Urinary bladder (tissue), 4 donors: ENCODE data around the gene SLC4A11. TPM values are rescaled to one million over a fixed set of nuclear protein-coding genes. Genes with fewer than 3 reads are reported as not detected.
"Not testable (repeated sequence)": the region's sequence is repeated elsewhere in the genome, so short reads cannot be mapped to it uniquely, and the experiment has no call there.

Experiments used
- DNase-seq: peaks from one replicate; pipeline ENCODE4 v3.0.0-alpha.2; 2015; ENCODE audit errors: extremely low spot score
- H3K27ac ChIP-seq: one replicate; pipeline ENCODE4 v1.5.1; 2013; ENCODE audit warnings: low read depth, mild to moderate bottlenecking, moderate library complexity
- H3K36me3 ChIP-seq: one replicate; pipeline ENCODE4 v1.6.1; 2013; ENCODE audit warnings: mild to moderate bottlenecking, moderate library complexity; ENCODE audit not compliant: insufficient read depth
- H3K4me1 ChIP-seq: one replicate; pipeline ENCODE4 v1.6.1; 2013; ENCODE audit warnings: mild to moderate bottlenecking, moderate library complexity; ENCODE audit not compliant: insufficient read depth
- H3K4me3 ChIP-seq: one replicate; pipeline ENCODE4 v1.5.1; 2013; ENCODE audit warnings: low read depth, low read length
- WGBS: extraction: QIAGEN DNeasy Blood & Tissue Kit; methylation state at CpG from one replicate; pipeline ENCODE4 v1.1.7; 2013; 5-methylcytosine and 5-hydroxymethylcytosine counted together
- polyA plus RNA-seq: library from polyadenylated mRNA; stranded (reverse); fragments of 200-250 nt; gene quantifications from one replicate; pipeline ENCODE4 v1.2.3, GENCODE V29; 2013
- total RNA-seq: library from RNA; depleted of rRNA; stranded (reverse); fragments of >200 nt; gene quantifications from one replicate; pipeline ENCODE4 v1.2.3, GENCODE V29; 2014
- donor health status: healthy with polysubstance abuse.
- donor health status: healthy.

The SLC4A11 gene
- total and polyA plus RNA-seq, 2 donors = 0.37 to 1.8 TPM

GRCh38 chr20:3193806-3194616 is 45.0 kb downstream of the SLC4A11 start:
- DNase-seq = no peak
- Histone ChIP-seq H3K4me3 (no peak overlapping the region), H3K27ac (no peak overlapping the region), H3K36me3 (no peaks in the 10 kb centered on the region), H3K4me1 (no peaks in the 10 kb centered on the region)
- 93% methylated on average over 14 of the region's 14 CpGs for WGBS

DNA sequence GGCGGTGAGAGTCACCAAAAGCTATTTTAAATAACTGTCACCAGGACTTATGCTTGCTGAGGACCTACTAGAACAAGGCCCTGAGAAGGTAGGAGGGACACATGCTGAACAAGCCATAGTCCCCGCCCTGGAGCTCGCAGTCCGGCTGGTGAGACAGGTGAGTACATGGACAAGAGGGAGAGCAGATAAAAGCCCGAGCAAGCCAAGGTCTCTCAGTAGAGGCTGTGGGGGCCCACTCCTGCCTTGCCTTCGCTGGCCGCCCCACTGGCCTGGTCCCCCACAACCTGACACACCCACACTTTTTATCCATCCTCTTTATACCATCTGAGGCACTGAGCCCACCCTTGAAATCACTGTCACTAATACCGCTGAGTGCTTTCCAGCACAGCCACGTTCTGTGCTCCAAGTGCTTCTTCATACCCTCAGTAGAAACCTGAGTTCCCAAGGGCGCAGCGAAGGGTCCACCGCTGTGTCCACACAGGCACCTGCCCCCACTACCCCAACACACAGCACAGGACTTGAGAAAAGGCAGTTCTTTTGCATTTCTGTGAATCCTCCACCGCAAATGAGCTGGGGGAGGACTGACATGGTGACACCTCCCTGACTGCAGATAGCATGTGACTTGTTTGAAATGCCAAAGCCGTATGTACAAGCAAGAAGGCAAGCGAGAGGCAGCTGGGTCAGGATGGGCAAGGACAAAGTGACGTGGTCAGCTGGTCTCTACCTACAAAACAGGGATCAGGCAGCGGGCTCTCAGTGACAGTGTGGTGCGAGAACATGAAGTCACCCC is 46.6 kb downstream of the SLC4A11 start:
- WGBS = 95% methylated on average over 18 of the region's 18 CpGs
- Histone ChIP-seq H3K27ac (no peak overlapping the region), H3K36me3 (no peaks in the 10 kb centered on the region), H3K4me1 (no peaks in the 10 kb centered on the region), H3K4me3 (no peak overlapping the region)
- no peak for DNase-seq

- Histone ChIP-seq H3K4me1 (no peaks in the 10 kb centered on the region), H3K27ac (no peak overlapping the region), H3K36me3 (no peaks in the 10 kb centered on the region), H3K4me3 (no peak overlapping the region)
- DNase-seq = no peak
- 92% methylated on average over 14 of the region's 14 CpGs for WGBS
These were observed 48.3 kb downstream of the SLC4A11 start for GRCh38 chr20:3190681-3191111.

- Histone ChIP-seq H3K36me3 (no peaks in the 10 kb centered on the region), H3K27ac (no peak overlapping the region), H3K4me1 (no peaks in the 10 kb centered on the region), H3K4me3 (no peak overlapping the region)
- WGBS = 84% methylated on average over 4 of the region's 4 CpGs
- DNase-seq = no peak
These were observed 49.3 kb downstream of the SLC4A11 start for GRCh38 chr20:3189561-3190131.

GRCh38 chr20:3188823-3189413 is 50.1 kb downstream of the SLC4A11 start:
- Histone ChIP-seq H3K27ac (no peak overlapping the region), H3K4me1 (no peaks in the 10 kb centered on the region), H3K4me3 (no peak overlapping the region), H3K36me3 (no peaks in the 10 kb centered on the region)
- no peak for DNase-seq
- 77% methylated on average over 3 of the region's 3 CpGs for WGBS

GRCh38 chr20:3187861-3188260 is 51.1 kb downstream of the SLC4A11 start:
- not testable (repeated sequence) for DNase-seq, H3K36me3 ChIP-seq, H3K4me1 ChIP-seq, H3K4me3 ChIP-seq, H3K27ac ChIP-seq
- 93% methylated on average over 9 of the region's 9 CpGs for WGBS

DNA sequence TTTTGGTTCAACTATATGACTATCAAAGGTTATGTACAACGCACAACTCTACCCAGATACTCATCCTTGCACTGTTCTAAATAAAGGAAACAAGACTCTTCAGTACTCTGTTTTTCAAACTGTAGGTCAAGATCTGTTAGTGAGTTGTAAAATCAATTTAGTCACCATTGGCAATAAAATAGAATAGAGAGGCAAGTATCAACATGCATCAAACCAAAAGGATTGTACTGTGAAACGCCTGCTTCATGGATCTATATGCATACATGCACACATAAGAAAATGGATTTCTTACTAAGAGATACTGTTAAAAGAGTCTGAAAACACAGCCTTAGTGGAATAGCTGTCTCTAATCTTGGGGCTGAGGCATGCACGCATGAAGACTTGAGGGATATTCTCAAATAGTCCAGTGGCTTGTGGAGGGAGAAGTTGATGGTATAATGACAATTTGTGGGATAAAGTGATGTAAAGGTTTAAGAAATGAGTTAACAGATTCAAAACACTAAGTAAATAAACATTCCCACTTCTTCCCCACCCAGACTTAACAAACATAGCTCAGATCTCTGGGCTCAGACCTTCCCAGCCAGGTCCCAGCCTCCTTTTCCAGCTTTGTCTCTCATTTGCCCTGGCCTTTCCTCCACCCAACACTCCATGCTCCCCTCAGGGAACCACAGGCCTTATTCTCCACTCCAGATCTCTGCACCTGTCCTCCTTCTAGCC is 54.9 kb downstream of the SLC4A11 start:
- Histone ChIP-seq H3K4me3 (no peak overlapping the region), H3K36me3 (no peaks in the 10 kb centered on the region), H3K4me1 (no peaks in the 10 kb centered on the region), H3K27ac (no peak overlapping the region)
- DNase-seq = no peak
- WGBS = 88% methylated on average over 3 of the region's 3 CpGs

- not testable (repeated sequence) for DNase-seq, H3K4me3 ChIP-seq, H3K27ac ChIP-seq, H3K36me3 ChIP-seq, H3K4me1 ChIP-seq
- WGBS = over 99% methylated on average over 5 of the region's 5 CpGs
These were observed 56.6 kb downstream of the SLC4A11 start for GRCh38 chr20:3182429-3182828.

GRCh38 chr20:3181270-3181669 is 57.7 kb downstream of the SLC4A11 start:
- no peak for DNase-seq
- Histone ChIP-seq H3K27ac (no peak overlapping the region), H3K36me3 (no peaks in the 10 kb centered on the region), H3K4me3 (no peak overlapping the region), H3K4me1 (no peaks in the 10 kb centered on the region)
- WGBS = 51% methylated on average over 5 of the region's 5 CpGs

GRCh38 chr20:3180319-3180718 is 58.7 kb downstream of the SLC4A11 start:
- Histone ChIP-seq H3K4me3 (no peak overlapping the region), H3K27ac (no peak overlapping the region), H3K36me3 (no peaks in the 10 kb centered on the region), H3K4me1 (no peaks in the 10 kb centered on the region)
- no peak for DNase-seq
- 78% methylated on average over 4 of the region's 4 CpGs for WGBS

- Histone ChIP-seq H3K4me1 (no peaks in the 10 kb centered on the region), H3K4me3 (no peak overlapping the region), H3K27ac (no peak overlapping the region), H3K36me3 (no peaks in the 10 kb centered on the region)
- DNase-seq = no peak
- 84% methylated on average over 8 of the region's 8 CpGs for WGBS
These were observed 61.1 kb downstream of the SLC4A11 start for GRCh38 chr20:3177746-3178485.
